Nephron progenitor cell (in vitro differentiated cells): Measurements from ENCODE around the gene PAF1.

Source experiments
- DNase-seq: peaks from one replicate; pipeline ENCODE4 v3.0.0; 2021
- H3K27ac Mint-ChIP-seq: 2 replicates; pipeline ENCODE4 v1.8.0; 2021; ENCODE audit warnings: mild to moderate bottlenecking, moderate library complexity, mixed read lengths
- H3K27me3 Mint-ChIP-seq: 2 replicates; pipeline ENCODE4 v1.8.0; 2021; ENCODE audit warnings: mild to moderate bottlenecking, low read depth, mixed read lengths; ENCODE audit not compliant: poor library complexity
- H3K36me3 Mint-ChIP-seq: 2 replicates; pipeline ENCODE4 v1.8.0; 2021; ENCODE audit warnings: low read depth, mixed read lengths
- H3K4me1 Mint-ChIP-seq: 2 replicates; pipeline ENCODE4 v1.8.0; 2021; ENCODE audit warnings: mixed read lengths
- H3K4me3 Mint-ChIP-seq: 2 replicates; pipeline ENCODE4 v1.8.0; 2021; ENCODE audit warnings: mild to moderate bottlenecking, moderate library complexity, mixed read lengths
- H3K9me3 Mint-ChIP-seq: 2 replicates; pipeline ENCODE4 v1.8.0; 2021; ENCODE audit warnings: mild to moderate bottlenecking, moderate library complexity, mixed read lengths
- CTCF ChIP-seq: fragments of 200-600 bp; sonication (generic); IDR thresholded peaks from 2 replicates; pipeline ENCODE4 v1.5.0; 2021; ENCODE audit warnings: antibody characterized with exemption

The PAF1 gene

GRCh38 chr19:39398297-39398864 lies 7.5 kb upstream of the PAF1 start:
- DNase-seq = no peak
- H3K9me3 Mint-ChIP-seq = no peaks in the 10 kb centered on the region
- no peak overlapping the region for H3K27ac Mint-ChIP-seq
- TF ChIP-seq CTCF = no peak
- H3K4me3 Mint-ChIP-seq = no peak overlapping the region
- H3K27me3 Mint-ChIP-seq = no peaks in the 10 kb centered on the region
- H3K4me1 Mint-ChIP-seq = peaks cover 42% of the 10 kb centered on the region
- H3K36me3 Mint-ChIP-seq = peaks cover 34% of the 10 kb centered on the region

- TF ChIP-seq CTCF = peak; percentile 94
- H3K36me3 Mint-ChIP-seq = peaks cover 36% of the 10 kb centered on the region
- DNase-seq = peak; percentile 92
- H3K4me3 Mint-ChIP-seq = no peak overlapping the region
- no peaks in the 10 kb centered on the region for H3K9me3 Mint-ChIP-seq
- no peaks in the 10 kb centered on the region for H3K27me3 Mint-ChIP-seq
- H3K4me1 Mint-ChIP-seq = peaks cover 40% of the 10 kb centered on the region
- peak overlapping the region; percentile 52 for H3K27ac Mint-ChIP-seq
These were observed 6.7 kb upstream of the PAF1 start for GRCh38 chr19:39397360-39398296.

- no peak for TF ChIP-seq CTCF
- no peaks in the 10 kb centered on the region for H3K27me3 Mint-ChIP-seq
- peak overlapping the region; percentile 100 for H3K27ac Mint-ChIP-seq
- H3K36me3 Mint-ChIP-seq = peaks cover 42% of the 10 kb centered on the region
- DNase-seq = no peak
- H3K4me1 Mint-ChIP-seq = peaks cover 30% of the 10 kb centered on the region
- H3K4me3 Mint-ChIP-seq = peak overlapping the region; percentile 96
- H3K9me3 Mint-ChIP-seq = no peaks in the 10 kb centered on the region
These were observed 505 bp downstream of the PAF1 start for GRCh38 chr19:39390451-39390750.

GRCh38 chr19:39389631-39390414 lies 1.1 kb downstream of the PAF1 start:
- H3K4me1 Mint-ChIP-seq = peaks cover 30% of the 10 kb centered on the region
- peak overlapping the region; percentile 96 for H3K4me3 Mint-ChIP-seq
- TF ChIP-seq CTCF = no peak
- H3K9me3 Mint-ChIP-seq = no peaks in the 10 kb centered on the region
- H3K36me3 Mint-ChIP-seq = peaks cover 42% of the 10 kb centered on the region
- H3K27me3 Mint-ChIP-seq = no peaks in the 10 kb centered on the region
- no peak for DNase-seq
- H3K27ac Mint-ChIP-seq = peak overlapping the region; percentile 100

- TF ChIP-seq CTCF = no peak
- Mint-ChIP-seq H3K27me3 (no peaks in the 10 kb centered on the region), H3K36me3 (peaks cover 46% of the 10 kb centered on the region), H3K9me3 (no peaks in the 10 kb centered on the region), H3K4me1 (peaks cover 30% of the 10 kb centered on the region), H3K4me3 (peak overlapping the region; percentile 59), H3K27ac (no peak overlapping the region)
- DNase-seq = no peak
These were observed 2.2 kb downstream of the PAF1 start for GRCh38 chr19:39388657-39389056.
